ENCODE data around the gene PRMT6.
"Not testable (repeated sequence)": the region's sequence is repeated elsewhere in the genome, so short reads cannot be mapped to it uniquely, and the experiment has no call there.

The PRMT6 gene

GRCh38 chr1:107056426-107057196 is at the start of gene PRMT6:
Gene PRMT6 (plus strand): TSS chr1:107056674. CDS start chr1:107056716, 42 bp downstream.
- TF ChIP-seq CTCF (IDR thresholded peaks at IDR 0.05; ENCODE audit: borderline replicate concordance, insufficient read depth, low read depth, low read length): no peak
- H3K4me3 ChIP-seq (ENCODE audit: low read depth, low read length): peak within 1 kb of the TSS; percentile 92

- TF ChIP-seq CTCF (IDR thresholded peaks at IDR 0.05; ENCODE audit: borderline replicate concordance, insufficient read depth, low read depth, low read length): no peak
- H3K4me3 ChIP-seq (ENCODE audit: low read depth, low read length): no peak overlapping the region
Observed at GRCh38 chr1:107009281-107009680, 47.2 kb upstream of the PRMT6 start.

GRCh38 chr1:107010582-107010981 is 45.9 kb upstream of the PRMT6 start:
- no peak for TF ChIP-seq CTCF (IDR thresholded peaks at IDR 0.05; ENCODE audit: borderline replicate concordance, insufficient read depth, low read depth, low read length)
- no peak overlapping the region for H3K4me3 ChIP-seq (ENCODE audit: low read depth, low read length)

- H3K4me3 ChIP-seq (ENCODE audit: low read depth, low read length): no peak overlapping the region
- no peak for TF ChIP-seq CTCF (IDR thresholded peaks at IDR 0.05; ENCODE audit: borderline replicate concordance, insufficient read depth, low read depth, low read length)
Observed at GRCh38 chr1:107016376-107016978, 40.0 kb upstream of the PRMT6 start.

- no peak overlapping the region for H3K4me3 ChIP-seq (ENCODE audit: low read depth, low read length)
- TF ChIP-seq CTCF (IDR thresholded peaks at IDR 0.05; ENCODE audit: borderline replicate concordance, insufficient read depth, low read depth, low read length): no peak
Observed at GRCh38 chr1:107018445-107018844, 38.0 kb upstream of the PRMT6 start.

GRCh38 chr1:107019166-107019565 is 37.3 kb upstream of the PRMT6 start:
- TF ChIP-seq CTCF (IDR thresholded peaks at IDR 0.05; ENCODE audit: borderline replicate concordance, insufficient read depth, low read depth, low read length): no peak
- no peak overlapping the region for H3K4me3 ChIP-seq (ENCODE audit: low read depth, low read length)

- H3K4me3 ChIP-seq (ENCODE audit: low read depth, low read length): not testable (repeated sequence)
Observed at GRCh38 chr1:107038874-107039273, 17.6 kb upstream of the PRMT6 start.

- H3K4me3 ChIP-seq (ENCODE audit: low read depth, low read length): not testable (repeated sequence)
Observed at GRCh38 chr1:107044310-107045220, 11.9 kb upstream of the PRMT6 start.
